CD8-positive, alpha-beta memory T cell (primary cell): ENCODE measurements around the gene EPB41L4A. TPM values are rescaled to one million over a fixed set of nuclear protein-coding genes. Genes with fewer than 3 reads are reported as not detected.

Source experiments
- CTCF ChIA-PET: fragments of 350-600 bp; sonication (Branson Sonifier 250); formaldehyde crosslinking; loops from one replicate; lab custom pipeline; 2021; ENCODE audit warnings: antibody characterized with exemption; lab: Charles Lee
- POLR2A ChIA-PET: fragments of 350-600 bp; sonication (Branson Sonifier 250); formaldehyde crosslinking; loops from one replicate; lab custom pipeline; 2021; ENCODE audit warnings: antibody characterized with exemption; lab: Charles Lee
- DNase-seq, 5 donors: peaks; one replicate each; pipeline versions ENCODE4 v3.0.0 to v3.0.0-alpha.2; 2020 to 2022; ENCODE audit warnings: mixed read lengths in 1 of 5
- H3K27ac ChIP-seq: one replicate; pipeline ENCODE4 v1.7.0; 2013; ENCODE audit warnings: low read depth, mild to moderate bottlenecking, low read length, moderate library complexity
- H3K27me3 ChIP-seq: 2 replicates; pipeline ENCODE4 v1.7.0; 2013; ENCODE audit warnings: low read length, mild to moderate bottlenecking; ENCODE audit not compliant: insufficient read depth, poor library complexity, severe bottlenecking
- H3K36me3 ChIP-seq: 2 replicates; pipeline ENCODE4 v1.7.0; 2013; ENCODE audit warnings: mild to moderate bottlenecking, low read length, moderate library complexity; ENCODE audit not compliant: insufficient read depth
- H3K4me1 ChIP-seq: 2 replicates; pipeline ENCODE4 v1.7.0; 2013; ENCODE audit warnings: mild to moderate bottlenecking, low read length, moderate library complexity; ENCODE audit not compliant: insufficient read depth
- H3K4me3 ChIP-seq: 2 replicates; pipeline ENCODE4 v1.7.0; 2013; ENCODE audit warnings: mild to moderate bottlenecking, low read length
- H3K9me3 ChIP-seq: 2 replicates; pipeline ENCODE4 v1.7.0; 2013; ENCODE audit warnings: mild to moderate bottlenecking, low read length
- H3K27ac Mint-ChIP-seq, 8 donors: one replicate each; pipeline ENCODE4 v1.8.0; 2020 to 2021; ENCODE audit warnings: mixed read lengths in 8 of 8, mild to moderate bottlenecking in 6 of 8, inconsistent platforms in 3 of 8, moderate library complexity in 3 of 8
- H3K27me3 Mint-ChIP-seq, 2 donors: one replicate each; pipeline ENCODE4 v1.8.0; 2020 to 2021; ENCODE audit warnings: mixed read lengths in 2 of 2, mild to moderate bottlenecking in 1 of 2, moderate library complexity in 1 of 2
- H3K36me3 Mint-ChIP-seq, 3 donors: one replicate each; pipeline ENCODE4 v1.8.0; 2020 to 2021; ENCODE audit warnings: mixed read lengths in 3 of 3, inconsistent platforms in 1 of 3, mild to moderate bottlenecking in 1 of 3
- H3K4me1 Mint-ChIP-seq, 3 donors: one replicate each; pipeline ENCODE4 v1.8.0; 2020 to 2021; ENCODE audit warnings: mixed read lengths in 3 of 3, inconsistent platforms in 1 of 3, mild to moderate bottlenecking in 1 of 3
- H3K4me3 Mint-ChIP-seq, 7 donors: one replicate each; pipeline ENCODE4 v1.8.0; 2020 to 2021; ENCODE audit warnings: mixed read lengths in 7 of 7, mild to moderate bottlenecking in 6 of 7, moderate library complexity in 4 of 7, inconsistent platforms in 2 of 7
- H3K9me3 Mint-ChIP-seq, 5 donors: one replicate each; pipeline ENCODE4 v1.8.0; 2020 to 2022; ENCODE audit warnings: mixed read lengths in 5 of 5, mild to moderate bottlenecking in 3 of 5, moderate library complexity in 2 of 5, inconsistent platforms in 1 of 5
- polyA plus RNA-seq: library from polyadenylated mRNA; unstranded; fragments of 300-500 nt; fragmentation: Illumina TruSeq; gene quantifications from one replicate; pipeline ENCODE4 v1.2.3, GENCODE V29; 2021
- total RNA-seq, 2 experiments: library from RNA; stranded (reverse); gene quantifications; one replicate each; pipeline ENCODE4 v1.2.3, GENCODE V29; 2021

The EPB41L4A gene
- total and polyA plus RNA-seq, 3 experiments from 2014 or later: 0.04 to 0.45 (median 0.31) TPM

DNA sequence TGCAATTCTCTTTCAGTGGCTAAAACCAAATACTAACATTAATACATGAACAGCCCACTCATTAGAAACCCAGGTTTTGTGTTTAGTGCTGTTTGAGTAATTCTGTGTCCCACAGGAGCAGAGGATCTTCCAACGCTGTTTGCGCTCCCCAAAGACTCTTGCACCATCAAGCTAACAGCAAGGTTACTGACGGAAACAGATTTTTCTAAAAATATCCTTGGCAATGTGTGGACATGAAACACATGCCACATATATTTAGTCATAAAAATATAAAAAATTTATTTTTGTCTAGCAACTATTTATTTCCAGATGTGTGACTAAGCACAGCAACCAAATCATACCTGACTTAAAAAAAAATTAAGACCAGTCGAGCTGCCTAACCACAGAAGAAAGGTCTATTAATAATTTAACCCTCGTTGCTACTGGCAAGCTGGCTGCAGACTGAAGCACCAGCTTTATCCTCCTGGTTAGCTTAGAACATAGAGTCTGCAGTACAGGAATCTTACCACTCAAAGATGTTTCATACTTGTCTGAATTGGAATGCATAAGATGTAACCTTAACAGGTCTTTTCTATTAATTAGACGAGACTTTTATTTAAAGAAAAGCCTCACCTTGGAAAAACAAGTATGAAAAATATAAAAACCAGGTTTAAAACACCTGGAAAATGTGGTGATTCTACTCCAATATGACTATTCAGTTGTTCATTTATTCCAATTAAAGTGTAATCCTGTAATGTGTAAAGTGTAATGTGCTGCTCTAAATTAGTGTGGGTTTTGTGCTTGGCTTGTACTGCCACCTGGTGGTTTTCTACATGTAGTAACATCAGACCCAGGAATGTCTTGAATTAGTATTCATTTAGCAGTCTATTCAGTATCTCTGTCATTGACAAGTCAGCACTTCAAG, 272.5 kb downstream of the EPB41L4A start:
- POLR2A ChIA-PET: no interaction called here
- H3K4me3 ChIP-seq: no peak overlapping the region
- CTCF ChIA-PET: interaction anchor here (1.0 to 2.4 kb wide), 5 partner anchors 29 to 616 kb away, joined by 3 to 8 read pairs (median 4); no protein-coding TSS in a partner anchor
- H3K4me1 ChIP-seq: no peaks in the 10 kb centered on the region
- no peaks in the 10 kb centered on the region for H3K4me1 Mint-ChIP-seq
- no peak overlapping the region for H3K27ac ChIP-seq
- no peak overlapping the region for H3K4me3 Mint-ChIP-seq
- H3K36me3 Mint-ChIP-seq: no peaks in the 10 kb centered on the region
- peak; percentile 15 to 67 (median 47) for DNase-seq
- no peaks in the 10 kb centered on the region for H3K9me3 ChIP-seq
- peaks cover 3 to 47% of the 10 kb centered on the region in 2 donors for H3K27me3 Mint-ChIP-seq
- no peaks in the 10 kb centered on the region for H3K9me3 Mint-ChIP-seq
- H3K27ac Mint-ChIP-seq: no peak overlapping the region
- H3K36me3 ChIP-seq: no peaks in the 10 kb centered on the region
- H3K27me3 ChIP-seq: no peaks in the 10 kb centered on the region

- no peak for DNase-seq
- Mint-ChIP-seq H3K4me3 (no peak overlapping the region), H3K9me3 (no peaks in the 10 kb centered on the region), H3K27ac (no peak overlapping the region), H3K27me3 (peaks cover 3 to 48% of the 10 kb centered on the region in 2 donors), H3K36me3 (no peaks in the 10 kb centered on the region), H3K4me1 (no peaks in the 10 kb centered on the region)
- H3K27ac ChIP-seq: no peak overlapping the region
- H3K27me3 ChIP-seq: no peaks in the 10 kb centered on the region
- ChIA-PET POLR2A (no interaction called here), CTCF (no interaction called here)
- H3K9me3 ChIP-seq: no peaks in the 10 kb centered on the region
- H3K4me3 ChIP-seq: no peak overlapping the region
- no peaks in the 10 kb centered on the region for H3K4me1 ChIP-seq
- no peaks in the 10 kb centered on the region for H3K36me3 ChIP-seq
These were observed 275.4 kb downstream of the EPB41L4A start for GRCh38 chr5:112143690-112144089.

DNA sequence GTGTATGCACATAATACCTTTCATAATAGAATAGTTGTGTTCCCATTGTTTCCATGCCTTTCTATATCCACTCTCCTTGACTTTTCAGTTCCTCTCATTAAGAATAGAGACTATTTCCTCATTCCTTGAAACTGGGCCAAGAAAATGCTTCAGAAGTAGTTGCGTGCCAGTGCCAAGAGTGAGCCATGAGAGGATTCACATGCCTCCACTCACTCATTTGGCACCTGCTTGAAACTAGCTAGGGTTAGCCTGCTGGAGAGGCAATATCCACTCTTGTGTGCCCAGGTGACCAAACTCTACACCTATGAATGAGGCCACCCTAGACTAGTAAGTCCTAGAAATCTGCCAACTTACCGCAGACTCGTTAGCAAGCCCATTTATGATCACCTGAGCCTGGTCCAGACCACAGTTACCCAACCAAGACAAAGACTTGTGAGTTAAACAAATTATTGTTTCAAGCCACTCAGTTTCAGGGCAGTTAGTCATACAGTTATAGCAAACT, 276.3 kb downstream of the EPB41L4A start:
- Histone ChIP-seq H3K36me3 (no peaks in the 10 kb centered on the region), H3K4me3 (no peak overlapping the region), H3K27me3 (no peaks in the 10 kb centered on the region), H3K27ac (no peak overlapping the region), H3K9me3 (no peaks in the 10 kb centered on the region), H3K4me1 (no peaks in the 10 kb centered on the region)
- ChIA-PET CTCF (interaction anchor here (1.0 kb wide), 1 partner anchor 18 kb away, joined by 4 read pairs; no protein-coding TSS in a partner anchor), POLR2A (no interaction called here)
- Mint-ChIP-seq H3K27me3 (peaks cover 3 to 53% of the 10 kb centered on the region in 2 donors), H3K36me3 (no peaks in the 10 kb centered on the region), H3K27ac (no peak overlapping the region), H3K4me3 (no peak overlapping the region), H3K4me1 (no peaks in the 10 kb centered on the region), H3K9me3 (no peaks in the 10 kb centered on the region)
- DNase-seq: no peak

DNA sequence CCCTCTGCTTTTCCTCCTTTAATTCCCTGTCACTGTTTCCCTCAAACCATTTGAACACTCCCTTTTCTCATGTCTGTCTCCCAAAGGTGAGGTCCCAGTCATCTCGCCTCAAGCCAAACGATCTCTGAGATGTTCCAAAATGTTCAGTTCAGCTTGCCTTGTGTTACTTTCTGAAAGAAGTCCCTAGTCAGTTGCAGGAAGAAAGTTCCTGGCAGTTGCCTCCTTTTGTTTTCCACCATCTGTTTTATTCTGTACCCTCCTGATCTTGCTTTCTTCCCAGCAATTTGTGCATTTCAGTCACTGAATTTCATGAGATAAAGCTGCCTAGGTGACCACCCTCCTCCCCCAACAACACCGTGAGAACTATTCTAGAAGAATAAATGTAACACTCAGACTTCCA, 277.5 kb downstream of the EPB41L4A start:
- no peak overlapping the region for H3K27ac ChIP-seq
- H3K4me1 ChIP-seq: no peaks in the 10 kb centered on the region
- ChIA-PET CTCF (interaction anchor here (1.0 kb wide), 1 partner anchor 19 kb away, joined by 4 read pairs; no protein-coding TSS in a partner anchor), POLR2A (no interaction called here)
- Mint-ChIP-seq H3K27me3 (peaks cover 3 to 53% of the 10 kb centered on the region in 2 donors), H3K27ac (no peak overlapping the region), H3K9me3 (no peaks in the 10 kb centered on the region), H3K4me1 (peaks cover 0 to 3% (median 0%) of the 10 kb centered on the region in 3 donors), H3K36me3 (no peaks in the 10 kb centered on the region), H3K4me3 (no peak overlapping the region)
- H3K27me3 ChIP-seq: no peaks in the 10 kb centered on the region
- H3K36me3 ChIP-seq: no peaks in the 10 kb centered on the region
- H3K9me3 ChIP-seq: no peaks in the 10 kb centered on the region
- no peak overlapping the region for H3K4me3 ChIP-seq
- DNase-seq: no peak

GRCh38 chr5:112138526-112138925, 280.6 kb downstream of the EPB41L4A start:
- ChIA-PET POLR2A (no interaction called here), CTCF (no interaction called here)
- Mint-ChIP-seq H3K4me1 (peaks cover 0 to 3% (median 0%) of the 10 kb centered on the region in 3 donors), H3K9me3 (no peaks in the 10 kb centered on the region), H3K4me3 (no peak overlapping the region), H3K27ac (no peak overlapping the region), H3K36me3 (no peaks in the 10 kb centered on the region), H3K27me3 (peaks cover 3 to 41% of the 10 kb centered on the region in 2 donors)
- no peak for DNase-seq
- Histone ChIP-seq H3K4me3 (no peak overlapping the region), H3K4me1 (no peaks in the 10 kb centered on the region), H3K27me3 (no peaks in the 10 kb centered on the region), H3K27ac (no peak overlapping the region), H3K9me3 (no peaks in the 10 kb centered on the region), H3K36me3 (no peaks in the 10 kb centered on the region)

GRCh38 chr5:112136773-112137172, 282.3 kb downstream of the EPB41L4A start:
- H3K27me3 ChIP-seq: no peaks in the 10 kb centered on the region
- H3K27ac Mint-ChIP-seq: no peak overlapping the region
- POLR2A ChIA-PET: no interaction called here
- no peaks in the 10 kb centered on the region for H3K9me3 ChIP-seq
- no peaks in the 10 kb centered on the region for H3K36me3 Mint-ChIP-seq
- no peak overlapping the region for H3K27ac ChIP-seq
- no peak overlapping the region for H3K4me3 ChIP-seq
- no peaks in the 10 kb centered on the region for H3K36me3 ChIP-seq
- H3K4me1 Mint-ChIP-seq: peaks cover 0 to 3% (median 0%) of the 10 kb centered on the region in 3 donors
- DNase-seq: no peak
- peaks cover 0 to 33% of the 10 kb centered on the region in 2 donors for H3K27me3 Mint-ChIP-seq
- H3K4me1 ChIP-seq: no peaks in the 10 kb centered on the region
- H3K9me3 Mint-ChIP-seq: no peaks in the 10 kb centered on the region
- CTCF ChIA-PET: no interaction called here
- H3K4me3 Mint-ChIP-seq: no peak overlapping the region

- Histone ChIP-seq H3K9me3 (no peaks in the 10 kb centered on the region), H3K36me3 (no peaks in the 10 kb centered on the region), H3K27me3 (no peaks in the 10 kb centered on the region), H3K4me3 (no peak overlapping the region), H3K4me1 (no peaks in the 10 kb centered on the region), H3K27ac (no peak overlapping the region)
- DNase-seq: no peak
- Mint-ChIP-seq H3K36me3 (no peaks in the 10 kb centered on the region), H3K27ac (no peak overlapping the region), H3K9me3 (no peaks in the 10 kb centered on the region), H3K4me3 (no peak overlapping the region), H3K4me1 (no peaks in the 10 kb centered on the region), H3K27me3 (peaks cover 3 to 36% of the 10 kb centered on the region in 2 donors)
- CTCF ChIA-PET: interaction anchor here (1.6 kb wide), 1 partner anchor 28 kb away, joined by 3 read pairs; no protein-coding TSS in a partner anchor
- POLR2A ChIA-PET: no interaction called here
These were observed 291.2 kb downstream of the EPB41L4A start for GRCh38 chr5:112127861-112128260.

- ChIA-PET CTCF (no interaction called here), POLR2A (no interaction called here)
- no peak for DNase-seq
- Mint-ChIP-seq H3K36me3 (no peaks in the 10 kb centered on the region), H3K27me3 (peaks cover 5 to 40% of the 10 kb centered on the region in 2 donors), H3K4me3 (no peak overlapping the region), H3K4me1 (no peaks in the 10 kb centered on the region), H3K27ac (no peak overlapping the region), H3K9me3 (no peaks in the 10 kb centered on the region)
- Histone ChIP-seq H3K36me3 (no peaks in the 10 kb centered on the region), H3K9me3 (no peaks in the 10 kb centered on the region), H3K27ac (no peak overlapping the region), H3K4me3 (no peak overlapping the region), H3K4me1 (no peaks in the 10 kb centered on the region), H3K27me3 (no peaks in the 10 kb centered on the region)
These were observed 292.1 kb downstream of the EPB41L4A start for GRCh38 chr5:112126982-112127381.
